C4-2B (cell line): ENCODE data around the gene ITPRID2.

Experiments used
- H3K27ac ChIP-seq: fragments of 450-650 bp; 2 replicates; pipeline ENCODE4 v1.5.1; 2017
- ZFX ChIP-seq: fragments of 450-650 bp; IDR thresholded peaks from 2 replicates; pipeline ENCODE4 v1.6.1; 2017
- TF ChIP-seq, protein P1 (sequence below): fragments of 450-650 bp; conservative IDR thresholded peaks from 2 replicates; pipeline ENCODE4 v1.5.1; 2017; ENCODE audit warnings: mild to moderate bottlenecking

The ITPRID2 gene

DNA sequence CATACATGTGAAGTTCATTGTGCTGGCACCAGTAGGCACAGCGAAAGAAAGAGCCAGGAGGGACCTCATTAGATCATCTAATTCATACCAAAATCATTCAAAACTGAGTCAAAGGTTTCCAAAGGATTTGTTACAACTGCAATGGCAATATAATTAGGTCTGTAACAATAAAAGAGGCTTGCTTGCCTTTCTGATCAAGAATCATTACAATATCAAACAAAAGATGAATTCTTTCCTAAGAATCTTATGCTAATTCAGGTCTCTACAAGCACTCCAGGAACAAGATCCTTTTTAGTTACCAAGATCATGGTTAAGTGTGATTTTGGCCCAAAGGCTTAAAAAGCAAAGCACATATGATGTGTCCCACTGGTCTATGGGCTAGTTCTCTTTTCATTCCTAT lies 41.9 kb upstream of the ITPRID2 start:
- TF ChIP-seq, protein P1, sequence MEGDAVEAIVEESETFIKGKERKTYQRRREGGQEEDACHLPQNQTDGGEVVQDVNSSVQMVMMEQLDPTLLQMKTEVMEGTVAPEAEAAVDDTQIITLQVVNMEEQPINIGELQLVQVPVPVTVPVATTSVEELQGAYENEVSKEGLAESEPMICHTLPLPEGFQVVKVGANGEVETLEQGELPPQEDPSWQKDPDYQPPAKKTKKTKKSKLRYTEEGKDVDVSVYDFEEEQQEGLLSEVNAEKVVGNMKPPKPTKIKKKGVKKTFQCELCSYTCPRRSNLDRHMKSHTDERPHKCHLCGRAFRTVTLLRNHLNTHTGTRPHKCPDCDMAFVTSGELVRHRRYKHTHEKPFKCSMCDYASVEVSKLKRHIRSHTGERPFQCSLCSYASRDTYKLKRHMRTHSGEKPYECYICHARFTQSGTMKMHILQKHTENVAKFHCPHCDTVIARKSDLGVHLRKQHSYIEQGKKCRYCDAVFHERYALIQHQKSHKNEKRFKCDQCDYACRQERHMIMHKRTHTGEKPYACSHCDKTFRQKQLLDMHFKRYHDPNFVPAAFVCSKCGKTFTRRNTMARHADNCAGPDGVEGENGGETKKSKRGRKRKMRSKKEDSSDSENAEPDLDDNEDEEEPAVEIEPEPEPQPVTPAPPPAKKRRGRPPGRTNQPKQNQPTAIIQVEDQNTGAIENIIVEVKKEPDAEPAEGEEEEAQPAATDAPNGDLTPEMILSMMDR, result no peak
- TF ChIP-seq ZFX, result no peak
- no peak overlapping the region for H3K27ac ChIP-seq

DNA sequence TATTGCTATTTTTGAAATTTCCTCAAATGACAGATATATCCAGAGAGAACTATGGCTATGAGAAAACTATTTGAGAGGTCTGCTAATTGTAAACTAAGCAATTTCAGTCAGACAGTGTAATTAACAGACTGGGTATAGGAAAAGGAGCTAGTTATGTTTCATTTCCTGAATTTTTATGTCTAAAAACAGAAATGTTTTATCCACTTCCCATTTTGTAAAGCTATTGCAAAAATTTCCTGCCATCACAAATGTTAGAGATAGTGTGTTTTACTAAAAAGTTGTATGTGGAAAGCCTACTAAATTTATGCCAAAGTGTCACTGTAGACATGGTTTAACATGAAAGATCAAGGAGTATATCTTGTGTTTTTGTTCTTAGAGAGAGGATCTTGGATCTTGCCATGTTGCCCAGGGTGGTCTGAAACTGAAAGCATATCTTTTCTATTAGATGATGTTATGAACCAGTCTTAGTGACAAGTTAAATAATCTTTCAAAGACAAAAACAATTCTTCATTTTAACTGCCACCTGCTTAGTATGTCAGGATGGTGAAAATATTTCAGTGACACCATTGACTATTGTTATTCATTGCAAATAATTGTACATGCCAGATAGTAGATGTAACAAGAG lies 40.5 kb upstream of the ITPRID2 start:
- TF ChIP-seq, protein P1, result no peak
- no peak for TF ChIP-seq ZFX
- H3K27ac ChIP-seq, result no peak overlapping the region

GRCh38 chr2:181851726-181852125 lies 39.8 kb upstream of the ITPRID2 start:
- TF ChIP-seq, protein P1, result no peak
- TF ChIP-seq ZFX, result no peak
- H3K27ac ChIP-seq, result no peak overlapping the region

- no peak overlapping the region for H3K27ac ChIP-seq
- TF ChIP-seq ZFX, result no peak
- TF ChIP-seq, protein P1, result no peak
These were observed 37.8 kb upstream of the ITPRID2 start for GRCh38 chr2:181853696-181854095.

- TF ChIP-seq, protein P1, result no peak
- TF ChIP-seq ZFX, result no peak
- no peak overlapping the region for H3K27ac ChIP-seq
These were observed 34.0 kb upstream of the ITPRID2 start for GRCh38 chr2:181857483-181857882.

GRCh38 chr2:181858600-181858999 lies 32.9 kb upstream of the ITPRID2 start:
- no peak overlapping the region for H3K27ac ChIP-seq
- no peak for TF ChIP-seq ZFX
- TF ChIP-seq, protein P1, result no peak

DNA sequence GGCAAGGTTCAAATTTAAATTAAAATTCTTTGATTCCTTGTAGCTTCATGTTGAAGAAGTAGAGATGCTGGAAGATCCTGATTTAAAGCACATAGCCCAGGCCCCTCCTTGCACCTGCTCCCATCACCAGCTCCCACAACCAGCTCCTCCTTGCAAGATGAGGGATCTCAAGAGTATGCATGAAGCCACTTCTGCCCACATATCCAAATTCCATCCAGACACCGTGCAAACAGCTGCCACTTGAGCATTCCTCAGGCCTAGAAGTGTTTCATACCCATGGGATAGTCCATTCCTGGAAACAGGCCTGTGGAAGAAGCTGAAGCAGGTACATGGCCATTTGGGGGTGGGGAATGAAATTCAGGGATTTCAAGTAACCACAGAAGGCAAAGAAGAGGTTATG lies 32.4 kb upstream of the ITPRID2 start:
- H3K27ac ChIP-seq, result no peak overlapping the region

More for the DNA sequence above, 32.4 kb upstream of the ITPRID2 start:
- TF ChIP-seq ZFX, result no peak
- TF ChIP-seq, protein P1, result no peak
